ENCODE measurements around the gene PSME3.

- no peak for TF ChIP-seq CTCF (IDR thresholded peaks at IDR 0.05)
- TF ChIP-seq POLR2A (IDR thresholded peaks at IDR 0.05) = no peak
Measured at GRCh38 chr17:42795061-42795460, 38.1 kb upstream of the PSME3 start.

Data from right lobe of liver (tissue), 4 donors.